HG03196 (cell line): Measurements from ENCODE around the gene SREK1IP1.

Source experiments
- ATAC-seq: cut with Tn5 transposase; IDR thresholded peaks from one replicate; pipeline ENCODE4 v1.9.1; 2021; ENCODE audit not compliant: unreplicated experiment

The SREK1IP1 gene

GRCh38 chr5:64688391-64688790 is 80.1 kb downstream of the SREK1IP1 start:
- ATAC-seq = no peak

DNA sequence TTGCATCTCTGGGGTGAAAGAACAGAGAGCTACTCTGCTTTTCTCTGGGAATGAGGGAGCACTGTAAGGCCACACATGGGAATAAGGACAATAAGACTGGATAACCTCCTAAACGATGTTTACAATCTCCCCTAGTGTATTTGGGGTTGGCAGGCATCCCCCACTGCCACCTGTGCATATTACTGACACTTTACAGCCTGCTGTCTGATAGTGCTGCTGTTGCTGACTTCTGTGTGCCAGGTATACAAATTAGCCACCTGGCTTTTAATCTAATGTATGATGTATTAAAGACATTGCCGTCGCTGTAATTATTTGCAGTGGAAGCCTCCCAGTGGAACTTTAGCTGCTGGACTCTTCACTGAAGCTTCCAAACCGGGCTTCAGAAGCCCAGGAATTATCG is 82.6 kb downstream of the SREK1IP1 start:
- ATAC-seq = no peak

DNA sequence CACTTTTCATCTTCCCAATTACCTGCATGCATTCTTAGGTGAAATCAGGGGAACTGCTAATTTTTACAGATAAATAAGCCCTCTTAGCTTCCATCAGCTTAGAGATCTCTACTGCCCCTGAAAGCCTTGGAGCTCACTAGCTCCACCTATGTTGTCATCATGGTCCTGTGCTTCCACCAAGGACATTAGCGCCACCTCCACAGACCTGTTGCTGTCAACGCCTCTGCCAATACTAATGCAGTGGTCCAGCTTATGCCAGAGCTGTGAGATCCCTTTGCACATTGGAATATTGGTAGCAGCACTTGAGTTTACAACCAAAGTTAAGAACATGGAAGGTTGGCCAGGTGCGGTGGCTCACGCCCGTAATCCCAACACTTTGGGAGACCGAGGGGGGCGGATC is 85.9 kb downstream of the SREK1IP1 start:
- no peak for ATAC-seq

GRCh38 chr5:64680289-64680688 is 88.2 kb downstream of the SREK1IP1 start:
- no peak for ATAC-seq

DNA sequence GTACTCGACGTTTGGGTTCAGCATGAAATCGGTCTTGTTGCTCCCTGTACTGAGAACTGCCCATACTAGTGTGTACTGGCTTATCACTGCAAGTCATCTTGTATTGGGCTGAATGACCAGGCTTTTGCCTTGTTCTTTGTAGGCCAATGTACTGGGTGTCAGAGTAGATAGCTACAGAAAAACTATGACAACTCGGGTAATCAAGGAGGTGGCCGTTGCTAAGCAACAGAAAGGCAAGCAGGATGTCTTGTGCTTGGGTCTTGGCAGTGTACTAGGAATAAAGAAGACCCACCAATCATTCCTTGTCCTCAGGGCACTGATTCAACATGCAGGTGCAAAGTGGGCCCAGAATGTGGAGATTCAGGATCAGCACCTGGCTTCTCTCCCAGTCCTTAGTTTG is 90.1 kb downstream of the SREK1IP1 start:
- no peak for ATAC-seq

DNA sequence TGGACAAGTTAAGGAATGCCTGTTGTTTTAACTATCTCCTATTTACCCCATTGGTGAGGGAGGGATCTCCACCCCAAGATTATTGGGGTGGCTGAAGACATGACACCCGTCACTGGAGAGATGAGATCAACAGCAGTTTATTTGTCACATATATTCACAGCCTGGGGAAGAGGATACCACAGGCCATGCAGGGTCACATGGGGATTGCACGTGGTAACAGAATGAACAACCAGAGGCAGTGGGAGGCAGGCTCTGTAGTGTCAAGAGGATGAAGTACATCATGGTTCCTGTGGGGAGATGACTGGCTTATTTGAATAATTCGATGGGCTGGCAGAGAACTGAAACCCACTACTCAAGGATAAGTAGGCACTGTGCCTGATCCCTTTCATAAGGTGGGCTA is 96.8 kb downstream of the SREK1IP1 start:
- ATAC-seq = no peak

GRCh38 chr5:64670277-64670676 is 98.2 kb downstream of the SREK1IP1 start:
- ATAC-seq = no peak
